ENCODE data around the gene FOXC2.

DNA sequence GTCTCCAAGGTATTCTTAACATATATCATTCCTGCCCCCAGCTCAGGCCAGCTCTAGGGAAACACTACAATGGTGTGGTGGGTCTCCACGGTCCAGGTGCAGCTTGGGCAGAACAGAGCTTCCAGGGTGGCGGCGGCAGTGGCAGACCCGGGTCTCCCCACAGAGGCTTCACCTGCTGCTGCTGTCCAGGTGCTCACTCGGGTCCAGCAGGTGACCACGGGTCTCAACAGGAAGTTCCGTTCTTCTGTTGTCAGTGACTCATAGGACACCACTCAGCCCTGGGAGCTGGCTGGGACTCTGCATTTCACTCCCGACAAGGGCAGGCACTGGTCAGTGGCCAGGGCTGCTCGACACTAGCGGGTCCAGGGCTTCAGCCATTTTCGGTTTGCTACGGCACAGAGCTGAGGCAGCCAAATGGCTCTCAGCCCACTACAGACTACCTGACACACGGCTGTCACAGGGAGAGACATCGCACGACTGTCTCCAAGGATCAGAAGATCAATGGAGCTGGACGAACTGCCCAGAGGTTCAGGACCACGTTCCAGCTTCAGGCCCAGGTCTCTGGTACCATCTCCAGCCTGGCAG is 28.3 kb upstream of the FOXC2 start:
- TF ChIP-seq SUZ12 (IDR thresholded peaks at IDR 0.05) (no peak), FOXK2 (IDR thresholded peaks at IDR 0.05) (no peak), NFRKB (IDR thresholded peaks at IDR 0.05) (no peak), SP1 (IDR thresholded peaks at IDR 0.05) (no peak), CTBP1 (IDR thresholded peaks at IDR 0.05; ENCODE audit: borderline replicate concordance) (no peak), HDGF (IDR thresholded peaks at IDR 0.05; ENCODE audit: borderline replicate concordance) (no peak), LEF1 (IDR thresholded peaks at IDR 0.05; ENCODE audit: borderline replicate concordance) (no peak), ZNF384 (IDR thresholded peaks at IDR 0.05) (no peak)

Data from HEK293T (cell line).